ENCODE data around the gene ICA1. TPM values are rescaled to one million over a fixed set of nuclear protein-coding genes. Genes with fewer than 3 reads are reported as not detected.

Gene ICA1
- polyA plus RNA-seq, 1 donor (not counting 4 experiments of a cell fraction or from before 2014, with no cell fraction given): 1.9 TPM

DNA sequence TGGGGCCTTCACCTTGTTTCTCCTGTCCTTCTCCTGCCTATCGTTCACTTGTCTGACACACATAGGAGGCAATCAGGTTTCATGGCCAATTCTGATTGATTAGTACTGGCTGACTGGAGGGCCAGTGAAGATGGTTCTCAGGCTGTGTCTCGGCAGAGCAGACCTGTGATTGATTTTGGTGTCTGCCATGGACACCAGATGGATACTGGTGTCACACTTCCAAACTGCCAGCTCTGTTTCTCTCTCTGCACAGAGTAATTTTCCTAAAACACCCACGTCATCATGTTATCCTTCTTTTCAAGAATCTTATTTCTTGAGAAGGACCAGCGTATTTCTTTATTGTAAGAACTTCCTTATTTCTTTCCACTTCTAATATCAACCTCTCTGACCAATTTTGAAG, 117.1 kb downstream of the ICA1 start:
- H3K9me1 ChIP-seq (ENCODE audit: control insufficient read depth, extremely low read depth, insufficient read depth, low read length): no peaks in the 10 kb centered on the region
- dilution Hi-C loops (cut with MboI; ENCODE audit: extremely low pct_ligation_motif_present, low sequenced_read_pairs): no loop called here

DNA sequence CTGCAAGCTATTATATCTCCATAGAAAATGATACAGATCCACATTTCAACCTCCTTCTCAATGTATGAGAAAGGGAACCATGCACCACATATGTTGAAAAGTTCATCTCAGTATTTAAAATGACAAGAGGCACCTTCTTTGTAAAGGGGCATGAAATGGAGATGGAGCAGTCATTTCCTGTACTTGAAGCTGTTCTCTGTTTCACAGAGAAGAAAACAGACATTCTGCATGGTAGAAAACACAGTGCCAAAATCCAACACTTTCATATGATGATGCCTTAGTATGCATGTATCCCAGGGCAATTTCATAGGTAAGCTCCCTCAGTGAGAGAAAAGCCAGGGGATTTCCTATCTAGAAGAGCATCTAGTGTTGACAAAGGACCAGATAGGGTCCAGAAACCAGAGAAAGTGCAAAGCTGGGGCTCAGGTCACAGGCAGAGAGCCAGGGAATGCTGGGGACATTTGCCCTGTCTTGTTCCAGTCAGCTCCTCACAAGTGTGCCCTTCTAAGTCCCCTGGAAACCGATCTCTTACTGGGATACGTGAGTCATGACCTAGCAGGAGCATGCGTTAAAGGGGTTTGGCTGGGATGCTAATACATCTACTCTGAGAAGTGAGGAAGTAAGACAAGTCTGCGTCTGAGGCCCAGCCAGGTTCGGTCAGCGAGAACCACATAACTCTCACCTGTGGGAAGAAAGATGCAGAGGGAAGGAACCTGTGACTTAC, 118.7 kb downstream of the ICA1 start:
- no peaks in the 10 kb centered on the region for H3K9me3 ChIP-seq (ENCODE audit: control insufficient read depth, low read depth, low read length)
- TF ChIP-seq EZH2 (IDR thresholded peaks at IDR 0.05; ENCODE audit: low read length) (no peak), CTCF (optimal IDR thresholded peaks at IDR 0.05 in 1 of 3, IDR thresholded peaks at IDR 0.05 in 1 of 3, conservative IDR thresholded peaks at IDR 0.05 in 1 of 3; ENCODE audit: extremely low read depth in 1 of 3, insufficient read depth in 2 of 3, low read length in 3 of 3) (no peak)
- no peak for FAIRE-seq
- H3K27ac ChIP-seq (ENCODE audit: control insufficient read depth, insufficient read depth, low read length): no peak overlapping the region
- no peaks in the 10 kb centered on the region for H3K4me1 ChIP-seq (ENCODE audit: control insufficient read depth, extremely low read depth, insufficient read depth, low read length)
- H3K4me3 ChIP-seq (ENCODE audit: control insufficient read depth in 2 of 3, extremely low read depth in 1 of 3, insufficient read depth in 2 of 3, low read depth in 1 of 3, low read length in 3 of 3): no peak overlapping the region
- no peak overlapping the region for H2AFZ ChIP-seq (ENCODE audit: control insufficient read depth, low read length)
- H3K9ac ChIP-seq (ENCODE audit: control insufficient read depth, extremely low read depth, insufficient read depth, low read length): no peak overlapping the region
- no peak for DNase-seq (ENCODE audit: low read depth, low spot score)
- no peaks in the 10 kb centered on the region for H3K9me1 ChIP-seq (ENCODE audit: control insufficient read depth, extremely low read depth, insufficient read depth, low read length)
- dilution Hi-C loops (cut with MboI; ENCODE audit: extremely low pct_ligation_motif_present, low sequenced_read_pairs): no loop called here
- no peaks in the 10 kb centered on the region for H4K20me1 ChIP-seq (ENCODE audit: control insufficient read depth, extremely low read depth, insufficient read depth, low read length)
- H3K79me2 ChIP-seq (ENCODE audit: control insufficient read depth, insufficient read depth, low read length): no peaks in the 10 kb centered on the region
- no peaks in the 10 kb centered on the region for H3K27me3 ChIP-seq (ENCODE audit: control insufficient read depth, extremely low read depth, insufficient read depth, low read length)
- no peak overlapping the region for H3K4me2 ChIP-seq (ENCODE audit: control insufficient read depth, extremely low read depth, insufficient read depth, low read depth, low read length)
- H3K36me3 ChIP-seq (ENCODE audit: control insufficient read depth in 2 of 2, extremely low read depth in 1 of 2, insufficient read depth in 2 of 2, low read length in 2 of 2): no peaks in the 10 kb centered on the region

More for the DNA sequence above, 117.1 kb downstream of the ICA1 start:
- TF ChIP-seq CTCF (optimal IDR thresholded peaks at IDR 0.05 in 1 of 3, IDR thresholded peaks at IDR 0.05 in 1 of 3, conservative IDR thresholded peaks at IDR 0.05 in 1 of 3; ENCODE audit: extremely low read depth in 1 of 3, insufficient read depth in 2 of 3, low read length in 3 of 3) (no peak), EZH2 (IDR thresholded peaks at IDR 0.05; ENCODE audit: low read length) (no peak)
- no peaks in the 10 kb centered on the region for H3K36me3 ChIP-seq (ENCODE audit: control insufficient read depth in 2 of 2, extremely low read depth in 1 of 2, insufficient read depth in 2 of 2, low read length in 2 of 2)
- H3K4me3 ChIP-seq (ENCODE audit: control insufficient read depth in 2 of 3, extremely low read depth in 1 of 3, insufficient read depth in 2 of 3, low read depth in 1 of 3, low read length in 3 of 3): no peak overlapping the region
- no peaks in the 10 kb centered on the region for H3K79me2 ChIP-seq (ENCODE audit: control insufficient read depth, insufficient read depth, low read length)
- no peaks in the 10 kb centered on the region for H3K9me3 ChIP-seq (ENCODE audit: control insufficient read depth, low read depth, low read length)
- H4K20me1 ChIP-seq (ENCODE audit: control insufficient read depth, extremely low read depth, insufficient read depth, low read length): no peaks in the 10 kb centered on the region
- DNase-seq (ENCODE audit: low read depth, low spot score) (no peak), FAIRE-seq (no peak)
- no peaks in the 10 kb centered on the region for H3K4me1 ChIP-seq (ENCODE audit: control insufficient read depth, extremely low read depth, insufficient read depth, low read length)
- no peaks in the 10 kb centered on the region for H3K27me3 ChIP-seq (ENCODE audit: control insufficient read depth, extremely low read depth, insufficient read depth, low read length)
- H3K27ac ChIP-seq (ENCODE audit: control insufficient read depth, insufficient read depth, low read length): no peak overlapping the region
- H2AFZ ChIP-seq (ENCODE audit: control insufficient read depth, low read length): no peak overlapping the region
- no peak overlapping the region for H3K4me2 ChIP-seq (ENCODE audit: control insufficient read depth, extremely low read depth, insufficient read depth, low read depth, low read length)
- H3K9ac ChIP-seq (ENCODE audit: control insufficient read depth, extremely low read depth, insufficient read depth, low read length): no peak overlapping the region

All from keratinocyte (primary cell).